CD8-positive, alpha-beta memory T cell (primary cell): ENCODE data around the gene TLCD5. TPM values are rescaled to one million over a fixed set of nuclear protein-coding genes. Genes with fewer than 3 reads are reported as not detected.

Experiments
- CTCF ChIA-PET: fragments of 350-600 bp; sonication (Branson Sonifier 250); formaldehyde crosslinking; loops from one replicate; lab custom pipeline; 2021; ENCODE audit warnings: antibody characterized with exemption; lab: Charles Lee
- POLR2A ChIA-PET: fragments of 350-600 bp; sonication (Branson Sonifier 250); formaldehyde crosslinking; loops from one replicate; lab custom pipeline; 2021; ENCODE audit warnings: antibody characterized with exemption; lab: Charles Lee
- DNase-seq, 5 donors: peaks; one replicate each; pipeline versions ENCODE4 v3.0.0 to v3.0.0-alpha.2; 2020 to 2022; ENCODE audit warnings: mixed read lengths in 1 of 5
- H3K27ac ChIP-seq: one replicate; pipeline ENCODE4 v1.7.0; 2013; ENCODE audit warnings: low read depth, mild to moderate bottlenecking, low read length, moderate library complexity
- H3K27me3 ChIP-seq: 2 replicates; pipeline ENCODE4 v1.7.0; 2013; ENCODE audit warnings: low read length, mild to moderate bottlenecking; ENCODE audit not compliant: insufficient read depth, poor library complexity, severe bottlenecking
- H3K36me3 ChIP-seq: 2 replicates; pipeline ENCODE4 v1.7.0; 2013; ENCODE audit warnings: mild to moderate bottlenecking, low read length, moderate library complexity; ENCODE audit not compliant: insufficient read depth
- H3K4me1 ChIP-seq: 2 replicates; pipeline ENCODE4 v1.7.0; 2013; ENCODE audit warnings: mild to moderate bottlenecking, low read length, moderate library complexity; ENCODE audit not compliant: insufficient read depth
- H3K4me3 ChIP-seq: 2 replicates; pipeline ENCODE4 v1.7.0; 2013; ENCODE audit warnings: mild to moderate bottlenecking, low read length
- H3K9me3 ChIP-seq: 2 replicates; pipeline ENCODE4 v1.7.0; 2013; ENCODE audit warnings: mild to moderate bottlenecking, low read length
- H3K27ac Mint-ChIP-seq, 8 donors: one replicate each; pipeline ENCODE4 v1.8.0; 2020 to 2021; ENCODE audit warnings: mixed read lengths in 8 of 8, mild to moderate bottlenecking in 6 of 8, inconsistent platforms in 3 of 8, moderate library complexity in 3 of 8
- H3K27me3 Mint-ChIP-seq, 2 donors: one replicate each; pipeline ENCODE4 v1.8.0; 2020 to 2021; ENCODE audit warnings: mixed read lengths in 2 of 2, mild to moderate bottlenecking in 1 of 2, moderate library complexity in 1 of 2
- H3K36me3 Mint-ChIP-seq, 3 donors: one replicate each; pipeline ENCODE4 v1.8.0; 2020 to 2021; ENCODE audit warnings: mixed read lengths in 3 of 3, inconsistent platforms in 1 of 3, mild to moderate bottlenecking in 1 of 3
- H3K4me1 Mint-ChIP-seq, 3 donors: one replicate each; pipeline ENCODE4 v1.8.0; 2020 to 2021; ENCODE audit warnings: mixed read lengths in 3 of 3, inconsistent platforms in 1 of 3, mild to moderate bottlenecking in 1 of 3
- H3K4me3 Mint-ChIP-seq, 7 donors: one replicate each; pipeline ENCODE4 v1.8.0; 2020 to 2021; ENCODE audit warnings: mixed read lengths in 7 of 7, mild to moderate bottlenecking in 6 of 7, moderate library complexity in 4 of 7, inconsistent platforms in 2 of 7
- H3K9me3 Mint-ChIP-seq, 5 donors: one replicate each; pipeline ENCODE4 v1.8.0; 2020 to 2022; ENCODE audit warnings: mixed read lengths in 5 of 5, mild to moderate bottlenecking in 3 of 5, moderate library complexity in 2 of 5, inconsistent platforms in 1 of 5
- polyA plus RNA-seq: library from polyadenylated mRNA; unstranded; fragments of 300-500 nt; fragmentation: Illumina TruSeq; gene quantifications from one replicate; pipeline ENCODE4 v1.2.3, GENCODE V29; 2021
- total RNA-seq, 2 experiments: library from RNA; stranded (reverse); gene quantifications; one replicate each; pipeline ENCODE4 v1.2.3, GENCODE V29; 2021

Gene TLCD5
- total and polyA plus RNA-seq, 3 experiments from 2014 or later: 0.16 to 1.7 (median 1.5) TPM

DNA sequence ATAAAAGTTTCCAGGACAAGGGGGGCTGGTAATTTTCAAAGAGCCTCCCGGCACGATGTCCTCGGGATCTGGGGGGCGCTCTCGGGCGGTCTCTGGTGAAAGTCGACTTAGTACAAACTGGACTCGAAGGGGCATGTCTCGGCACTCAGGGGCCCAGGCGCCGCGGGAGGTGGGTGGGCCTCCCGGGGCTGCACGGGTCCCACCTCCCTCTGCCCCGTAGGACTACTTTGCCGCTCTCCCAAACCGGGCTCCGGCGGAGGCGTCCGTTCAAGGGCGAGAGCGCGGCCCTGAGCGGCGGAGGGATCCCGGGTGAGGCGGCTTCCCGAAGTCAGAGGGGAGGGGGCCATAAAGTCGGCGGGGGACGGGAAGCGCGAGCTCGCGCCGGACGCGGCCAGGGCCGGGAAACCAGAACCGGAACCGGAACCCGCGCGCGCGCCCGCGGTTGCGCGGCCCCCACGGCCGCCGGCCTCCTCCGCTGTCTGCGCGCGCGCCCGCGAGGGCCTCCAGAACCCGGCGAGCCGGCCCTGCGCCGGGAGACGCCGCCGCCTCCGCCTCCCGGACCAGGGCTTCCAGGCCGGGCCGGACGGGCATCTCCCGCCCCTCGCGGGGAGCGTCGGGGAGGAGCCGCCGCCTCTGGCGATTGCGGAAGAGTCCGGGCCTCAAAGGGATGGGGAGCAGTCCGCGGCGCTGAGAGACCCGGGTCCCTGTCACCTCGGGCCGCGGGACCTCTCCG is 11.0 kb downstream of the TLCD5 start, which contains the start of gene ARHGEF12:
Gene ARHGEF12 (plus strand): TSS at position 506 of the 733 bp plus-strand sequence. CDS start 831 bp downstream, outside the sequence.
- H3K4me1 Mint-ChIP-seq: peaks cover 26 to 47% (median 43%) of the 10 kb centered on the region in 3 donors
- Histone ChIP-seq H3K9me3 (no peaks in the 10 kb centered on the region), H3K36me3 (no peaks in the 10 kb centered on the region), H3K27me3 (peaks cover 24% of the 10 kb centered on the region), H3K27ac (peak within 1 kb of the TSS; percentile 64), H3K4me3 (peak within 1 kb of the TSS; percentile 78), H3K4me1 (peaks cover 25% of the 10 kb centered on the region)
- peaks cover 16 to 46% of the 10 kb centered on the region in 2 donors for H3K27me3 Mint-ChIP-seq
- peaks cover 0 to 3% (median 0%) of the 10 kb centered on the region in 5 donors for H3K9me3 Mint-ChIP-seq
- CTCF ChIA-PET: interaction anchor here (0.8 to 5.1 kb wide), 6 partner anchors 9 to 349 kb away, joined by 3 to 46 read pairs (median 6); no protein-coding TSS in a partner anchor
- DNase-seq: peak; percentile 43 to 79 (median 60)
- peaks cover 0 to 4% (median 3%) of the 10 kb centered on the region in 3 donors for H3K36me3 Mint-ChIP-seq
- H3K27ac Mint-ChIP-seq: peak within 1 kb of the TSS in 7 of 8 donors; percentile 31 to 94 (median 78)
- peak within 1 kb of the TSS; percentile 90 to 95 (median 92) for H3K4me3 Mint-ChIP-seq
- POLR2A ChIA-PET: interaction anchor here (1.4 to 1.6 kb wide), 2 partner anchors 122 to 349 kb away, joined by 5 read pairs; no protein-coding TSS in a partner anchor

DNA sequence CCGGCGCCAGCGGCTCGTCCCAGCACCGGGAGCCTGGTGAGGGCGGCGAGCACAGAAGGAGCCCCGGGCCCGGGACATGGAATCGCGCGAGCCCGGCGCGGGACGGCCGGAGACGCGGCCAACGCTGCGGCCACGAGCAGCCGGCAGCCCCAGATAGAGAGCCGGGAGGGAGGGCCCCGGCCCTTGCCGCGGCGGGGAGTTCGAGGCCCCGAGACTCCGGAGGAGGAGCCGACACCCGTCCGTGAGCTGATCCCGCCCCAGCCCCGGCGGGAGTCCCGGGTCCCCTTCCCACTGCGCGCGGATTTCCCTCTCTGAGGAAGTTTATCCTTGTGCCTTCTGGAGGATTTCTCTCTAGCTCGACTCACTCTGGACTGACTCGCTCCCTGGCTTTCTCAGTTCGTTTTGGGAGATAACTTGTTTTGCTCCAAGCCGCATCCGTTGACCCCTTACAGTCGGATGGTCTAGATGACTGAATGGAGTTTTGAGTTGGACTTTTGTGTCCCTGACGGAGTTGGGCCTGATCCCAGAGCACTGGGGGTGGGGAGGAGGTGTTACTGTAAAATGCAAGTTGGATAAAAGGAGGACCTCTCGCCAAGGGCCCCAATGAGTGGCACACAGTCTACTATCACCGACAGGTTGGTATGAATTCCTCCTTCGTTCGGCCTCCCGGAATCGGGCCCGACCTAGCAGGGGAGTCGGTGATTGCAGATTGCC is 11.7 kb downstream of the TLCD5 start:
- peak in 2 of 5 donors; percentile 6 to 52 for DNase-seq
- Mint-ChIP-seq H3K9me3 (peaks cover 0 to 3% (median 0%) of the 10 kb centered on the region in 5 donors), H3K36me3 (peaks cover 0 to 4% (median 3%) of the 10 kb centered on the region in 3 donors), H3K27me3 (peaks cover 9 to 49% of the 10 kb centered on the region in 2 donors), H3K27ac (peak overlapping the region in 7 of 8 donors; percentile 18 to 94 (median 78)), H3K4me3 (peak overlapping the region; percentile 90 to 95 (median 92)), H3K4me1 (peaks cover 26 to 52% (median 43%) of the 10 kb centered on the region in 3 donors)
- Histone ChIP-seq H3K27me3 (peaks cover 24% of the 10 kb centered on the region), H3K27ac (peak overlapping the region; percentile 64), H3K9me3 (no peaks in the 10 kb centered on the region), H3K4me3 (peak overlapping the region; percentile 78), H3K36me3 (no peaks in the 10 kb centered on the region), H3K4me1 (peaks cover 25% of the 10 kb centered on the region)
- ChIA-PET POLR2A (interaction anchor here (1.4 to 1.6 kb wide), 2 partner anchors 121 to 348 kb away, joined by 5 read pairs; no protein-coding TSS in a partner anchor), CTCF (interaction anchor here (5.1 kb wide), 1 partner anchor 348 kb away, joined by 46 read pairs; no protein-coding TSS in a partner anchor)

DNA sequence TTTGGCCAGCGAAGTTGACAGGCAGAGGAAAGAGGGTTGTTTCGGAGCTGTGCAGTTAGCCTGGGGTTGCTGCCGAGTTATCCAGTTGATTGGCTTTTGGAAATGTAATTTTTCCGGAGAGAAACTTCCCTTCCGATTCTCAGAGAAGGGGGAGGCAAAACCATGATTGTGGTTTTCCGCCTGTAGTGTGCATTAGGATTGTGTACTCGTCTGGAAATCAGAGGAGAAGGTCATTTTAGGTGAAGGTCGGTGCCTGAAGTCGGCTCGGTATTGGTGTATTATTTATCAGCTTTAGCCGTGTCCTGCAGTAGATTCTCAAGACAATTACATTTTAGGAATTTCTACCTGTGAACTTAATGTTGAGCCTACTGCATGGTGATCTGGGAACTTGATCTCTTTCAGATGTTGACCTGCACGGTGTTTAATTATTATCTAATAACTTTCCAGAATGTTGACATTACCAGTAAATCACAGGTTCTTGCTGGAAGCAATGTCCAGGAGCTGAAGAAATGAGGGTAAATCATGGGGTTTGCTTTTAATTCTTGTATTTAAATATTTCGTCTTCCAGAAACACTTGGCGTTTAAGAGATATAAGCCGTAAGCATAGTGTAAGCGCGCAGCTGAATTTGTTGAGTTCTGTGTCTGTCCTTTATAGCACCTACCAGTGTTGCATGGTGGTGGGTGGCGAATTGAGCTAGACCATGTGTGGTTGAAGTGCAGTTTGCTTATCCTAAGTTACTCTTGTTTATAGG is 12.4 kb downstream of the TLCD5 start:
- ChIA-PET POLR2A (no interaction called here), CTCF (interaction anchor here (1.3 kb wide), 1 partner anchor 12 kb away, joined by 4 read pairs; no protein-coding TSS in a partner anchor)
- DNase-seq: no peak
- Histone ChIP-seq H3K4me1 (peaks cover 25% of the 10 kb centered on the region), H3K27ac (peak overlapping the region; percentile 64), H3K27me3 (peaks cover 29% of the 10 kb centered on the region), H3K9me3 (no peaks in the 10 kb centered on the region), H3K4me3 (peak overlapping the region; percentile 78), H3K36me3 (no peaks in the 10 kb centered on the region)
- H3K9me3 Mint-ChIP-seq: peaks cover 0 to 4% (median 3%) of the 10 kb centered on the region in 5 donors
- peak overlapping the region in 5 of 8 donors; percentile 35 to 89 (median 71) for H3K27ac Mint-ChIP-seq
- peaks cover 0 to 4% (median 3%) of the 10 kb centered on the region in 3 donors for H3K36me3 Mint-ChIP-seq
- peaks cover 26 to 59% (median 48%) of the 10 kb centered on the region in 3 donors for H3K4me1 Mint-ChIP-seq
- H3K4me3 Mint-ChIP-seq: peak overlapping the region; percentile 90 to 95 (median 92)
- H3K27me3 Mint-ChIP-seq: peaks cover 13 to 56% of the 10 kb centered on the region in 2 donors

DNA sequence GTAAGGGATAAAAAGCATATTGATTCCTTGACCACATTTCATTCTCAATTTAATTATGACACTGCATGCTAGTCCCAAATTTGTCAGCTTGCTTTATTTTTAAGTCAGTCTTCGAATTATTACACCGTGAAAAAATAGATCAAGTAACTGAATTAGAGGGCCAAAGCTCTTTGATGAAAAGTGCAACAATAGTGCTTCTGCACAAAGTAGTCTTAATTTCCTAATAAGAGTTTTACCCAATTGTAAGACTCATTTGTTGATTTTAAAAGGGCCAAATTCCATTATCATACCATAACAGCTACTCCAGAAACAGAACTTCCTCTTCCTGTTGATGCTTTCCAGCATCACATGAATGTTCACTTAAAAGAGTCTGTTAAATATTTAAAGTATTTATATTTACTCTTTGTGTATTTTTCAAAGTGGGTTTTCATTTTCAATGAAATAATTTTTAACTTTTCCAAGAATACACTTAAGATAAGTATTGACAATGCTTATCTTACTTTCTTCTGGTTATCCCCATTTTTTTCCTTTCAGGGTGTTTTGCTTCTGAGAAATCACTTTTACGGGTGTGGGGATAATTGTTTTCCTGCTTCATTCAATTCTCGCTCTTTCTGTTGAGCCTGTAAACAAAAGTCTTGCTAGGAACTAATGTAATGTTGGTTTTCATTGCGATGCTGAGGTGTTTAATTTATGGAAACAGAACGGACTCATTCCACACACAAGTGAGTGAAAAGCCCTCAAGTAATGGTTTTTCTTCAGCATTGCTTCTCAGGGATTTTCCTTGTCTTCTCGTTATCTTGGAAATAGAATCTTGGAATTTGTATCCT is 13.2 kb downstream of the TLCD5 start:
- Mint-ChIP-seq H3K36me3 (peaks cover 0 to 4% (median 3%) of the 10 kb centered on the region in 3 donors), H3K27me3 (peaks cover 17 to 50% of the 10 kb centered on the region in 2 donors), H3K4me3 (peak overlapping the region; percentile 55 to 95 (median 91)), H3K9me3 (peaks cover 0 to 4% (median 3%) of the 10 kb centered on the region in 5 donors), H3K4me1 (peaks cover 26 to 59% (median 48%) of the 10 kb centered on the region in 3 donors), H3K27ac (peak overlapping the region in 2 of 8 donors; percentile 56 to 73)
- Histone ChIP-seq H3K4me3 (no peak overlapping the region), H3K36me3 (no peaks in the 10 kb centered on the region), H3K27me3 (peaks cover 37% of the 10 kb centered on the region), H3K4me1 (peaks cover 29% of the 10 kb centered on the region), H3K27ac (peak overlapping the region; percentile 64), H3K9me3 (no peaks in the 10 kb centered on the region)
- POLR2A ChIA-PET: no interaction called here
- CTCF ChIA-PET: interaction anchor here (1.3 kb wide), 1 partner anchor 11 kb away, joined by 4 read pairs; no protein-coding TSS in a partner anchor
- DNase-seq: no peak

DNA sequence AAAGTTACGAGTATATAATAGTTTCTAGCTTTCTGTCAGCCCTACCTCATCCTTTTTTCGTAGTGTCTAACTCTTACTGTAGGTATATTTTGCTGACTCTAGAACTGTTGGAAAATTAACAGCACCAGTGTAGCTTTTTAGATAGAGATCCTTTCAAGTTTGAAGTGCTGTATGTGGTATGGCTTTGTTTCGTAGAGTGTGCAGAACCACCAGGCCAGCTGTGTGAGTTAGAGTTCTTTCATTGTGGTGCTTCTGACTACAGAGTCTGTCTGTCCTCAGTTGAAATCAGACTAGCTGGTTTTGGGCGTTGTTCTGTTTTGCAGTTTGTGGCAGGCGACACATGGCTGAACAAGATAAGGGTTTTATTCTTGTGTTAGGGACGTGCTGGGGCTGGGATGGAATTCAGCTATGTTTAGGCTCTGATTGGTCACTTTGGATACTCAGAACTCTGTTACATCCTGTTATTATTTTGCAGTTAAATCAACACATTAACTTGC is 14.3 kb downstream of the TLCD5 start:
- POLR2A ChIA-PET: no interaction called here
- Mint-ChIP-seq H3K4me1 (peaks cover 32 to 69% (median 57%) of the 10 kb centered on the region in 3 donors), H3K27ac (peak overlapping the region in 1 of 8 donors; percentile 12), H3K27me3 (peaks cover 15 to 46% of the 10 kb centered on the region in 2 donors), H3K36me3 (peaks cover 0 to 4% (median 3%) of the 10 kb centered on the region in 3 donors), H3K9me3 (peaks cover 0 to 4% (median 3%) of the 10 kb centered on the region in 5 donors), H3K4me3 (peak overlapping the region in 3 of 7 donors; percentile 3 to 30 (median 26))
- H3K4me1 ChIP-seq: peaks cover 41% of the 10 kb centered on the region
- H3K27ac ChIP-seq: peak overlapping the region; percentile 3
- H3K9me3 ChIP-seq: no peaks in the 10 kb centered on the region
- H3K36me3 ChIP-seq: no peaks in the 10 kb centered on the region
- CTCF ChIA-PET: no interaction called here
- peak in 1 of 5 donors; percentile 4 for DNase-seq
- peaks cover 40% of the 10 kb centered on the region for H3K27me3 ChIP-seq
- no peak overlapping the region for H3K4me3 ChIP-seq

DNA sequence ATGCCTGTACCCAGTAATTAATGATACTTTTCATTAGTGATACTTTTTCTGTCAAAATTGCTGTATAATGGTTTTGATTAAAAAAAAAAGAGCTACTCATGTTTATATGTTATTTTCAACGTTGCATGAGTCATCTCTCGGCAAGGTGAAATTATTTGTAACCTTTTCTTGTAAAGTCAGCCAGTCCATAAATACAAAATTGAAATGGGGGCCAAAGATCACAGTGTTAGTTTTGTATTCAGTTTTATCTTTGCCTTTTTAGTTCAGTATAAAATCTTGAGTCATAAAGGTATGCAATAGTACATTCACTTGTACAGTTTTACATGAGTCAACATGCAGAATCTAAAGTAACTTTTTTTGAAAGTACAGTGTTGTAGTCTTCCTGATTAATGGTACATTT is 15.4 kb downstream of the TLCD5 start:
- CTCF ChIA-PET: no interaction called here
- peak overlapping the region in 1 of 8 donors; percentile 4 for H3K27ac Mint-ChIP-seq
- Histone ChIP-seq H3K27ac (no peak overlapping the region), H3K27me3 (peaks cover 40% of the 10 kb centered on the region), H3K4me1 (peaks cover 44% of the 10 kb centered on the region), H3K9me3 (no peaks in the 10 kb centered on the region), H3K36me3 (no peaks in the 10 kb centered on the region), H3K4me3 (no peak overlapping the region)
- POLR2A ChIA-PET: no interaction called here
- H3K4me3 Mint-ChIP-seq: no peak overlapping the region
- H3K9me3 Mint-ChIP-seq: peaks cover 0 to 4% (median 3%) of the 10 kb centered on the region in 5 donors
- no peak for DNase-seq
- H3K27me3 Mint-ChIP-seq: peaks cover 15 to 46% of the 10 kb centered on the region in 2 donors
- peaks cover 36 to 71% (median 58%) of the 10 kb centered on the region in 3 donors for H3K4me1 Mint-ChIP-seq
- peaks cover 0 to 4% (median 3%) of the 10 kb centered on the region in 3 donors for H3K36me3 Mint-ChIP-seq
